ENCODE results near the gene PRSS38. TPM values are rescaled to one million over a fixed set of nuclear protein-coding genes. Genes with fewer than 3 reads are reported as not detected.

PRSS38 gene
- total and polyA plus RNA-seq, 10 of the 15 experiments (the other 5 are each of a cell fraction or from before 2014, with no cell fraction given), result not detected

GRCh38 chr1:227773558-227773957 is 41.9 kb upstream of the PRSS38 start:
- H3K4me2 ChIP-seq (ENCODE audit: control insufficient read depth, insufficient read depth), result no peak overlapping the region
- no peaks in the 10 kb centered on the region for H3K9me3 ChIP-seq (replicated peaks; ENCODE audit: control insufficient read depth, insufficient read depth, low read length)
- ChIA-PET POLR2A (no interaction called here), SMC1A (ENCODE audit: uncharacterized antibody, unreplicated experiment) (no interaction called here), CTCF (no interaction called here), RAD21 (ENCODE audit: unreplicated experiment) (no interaction called here)
- no peak overlapping the region for H3K4me3 ChIP-seq
- no peak overlapping the region for H3K27ac ChIP-seq (ENCODE audit: control insufficient read depth, insufficient read depth)
- H3K79me2 ChIP-seq (ENCODE audit: control insufficient read depth, insufficient read depth, low read length), result no peaks in the 10 kb centered on the region
- peaks cover 9% of the 10 kb centered on the region in 2 experiments for H3K36me3 ChIP-seq (ENCODE audit: control insufficient read depth in 2 of 2, insufficient read depth in 2 of 2, low read length in 1 of 2)
- H2AFZ ChIP-seq (ENCODE audit: control insufficient read depth, low read depth, low read length), result no peak overlapping the region
- 87% methylated on average over 15 of the region's 15 CpGs for WGBS (ENCODE audit: insufficient coverage, insufficient replicate concordance, low lambda C conversion rate, missing lambda C conversion rate)
- FAIRE-seq (no peak), ATAC-seq (no peak), DNase-seq (ENCODE audit: low read depth, low spot score) (no peak)
- no peaks in the 10 kb centered on the region for H3K27me3 ChIP-seq (replicated peaks in 1 of 2; ENCODE audit: control insufficient read depth in 2 of 2, insufficient read depth in 2 of 2, low read length in 1 of 2)
- in situ Hi-C loops (cut with MboI), result no loop called here
- H3K4me1 ChIP-seq (ENCODE audit: control insufficient read depth, insufficient read depth, low read length), result no peaks in the 10 kb centered on the region
- H3K9ac ChIP-seq (ENCODE audit: control insufficient read depth, insufficient read depth, low read length), result no peak overlapping the region
- BruUV-seq (replicated peaks), result no TSS peak
- no peaks in the 10 kb centered on the region for H4K20me1 ChIP-seq (ENCODE audit: control insufficient read depth, insufficient read depth)
- no peak for TF ChIP-seq MAX (IDR thresholded peaks at IDR 0.05; ENCODE audit: low read depth, low read length)
- no peak for TF ChIP-seq CTCF (IDR thresholded peaks at IDR 0.05 in 2 of 3, conservative IDR thresholded peaks at IDR 0.05 in 1 of 3; ENCODE audit: control insufficient read depth in 2 of 3, extremely low read depth in 1 of 3, insufficient read depth in 1 of 3, low read depth in 3 of 3, low read length in 3 of 3)
- TF ChIP-seq CHD4 (IDR thresholded peaks at IDR 0.05), result no peak
- no peak for TF ChIP-seq BCL3 (IDR thresholded peaks at IDR 0.05; ENCODE audit: borderline replicate concordance, insufficient read depth, low read depth, low read length, poor library complexity, severe bottlenecking)
- TF ChIP-seq, protein P1, sequence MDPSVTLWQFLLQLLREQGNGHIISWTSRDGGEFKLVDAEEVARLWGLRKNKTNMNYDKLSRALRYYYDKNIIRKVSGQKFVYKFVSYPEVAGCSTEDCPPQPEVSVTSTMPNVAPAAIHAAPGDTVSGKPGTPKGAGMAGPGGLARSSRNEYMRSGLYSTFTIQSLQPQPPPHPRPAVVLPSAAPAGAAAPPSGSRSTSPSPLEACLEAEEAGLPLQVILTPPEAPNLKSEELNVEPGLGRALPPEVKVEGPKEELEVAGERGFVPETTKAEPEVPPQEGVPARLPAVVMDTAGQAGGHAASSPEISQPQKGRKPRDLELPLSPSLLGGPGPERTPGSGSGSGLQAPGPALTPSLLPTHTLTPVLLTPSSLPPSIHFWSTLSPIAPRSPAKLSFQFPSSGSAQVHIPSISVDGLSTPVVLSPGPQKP (IDR thresholded peaks at IDR 0.05; ENCODE audit: low read depth, low read length), result no peak
- no peak for TF ChIP-seq JUND (IDR thresholded peaks at IDR 0.05; ENCODE audit: low read depth, low read length)
- TF ChIP-seq HDGF (IDR thresholded peaks at IDR 0.05), result no peak
- TF ChIP-seq JUNB (IDR thresholded peaks at IDR 0.05), result no peak
- TF ChIP-seq SUPT20H (IDR thresholded peaks at IDR 0.05; ENCODE audit: borderline replicate concordance, control insufficient read depth, low read depth, low read length), result no peak
- TF ChIP-seq MLLT1 (IDR thresholded peaks at IDR 0.05), result no peak
- no peak for TF ChIP-seq NRF1 (conservative IDR thresholded peaks at IDR 0.05; ENCODE audit: low read depth, low read length)
- TF ChIP-seq ZSCAN29 (IDR thresholded peaks at IDR 0.05), result no peak
- TF ChIP-seq, protein P2, sequence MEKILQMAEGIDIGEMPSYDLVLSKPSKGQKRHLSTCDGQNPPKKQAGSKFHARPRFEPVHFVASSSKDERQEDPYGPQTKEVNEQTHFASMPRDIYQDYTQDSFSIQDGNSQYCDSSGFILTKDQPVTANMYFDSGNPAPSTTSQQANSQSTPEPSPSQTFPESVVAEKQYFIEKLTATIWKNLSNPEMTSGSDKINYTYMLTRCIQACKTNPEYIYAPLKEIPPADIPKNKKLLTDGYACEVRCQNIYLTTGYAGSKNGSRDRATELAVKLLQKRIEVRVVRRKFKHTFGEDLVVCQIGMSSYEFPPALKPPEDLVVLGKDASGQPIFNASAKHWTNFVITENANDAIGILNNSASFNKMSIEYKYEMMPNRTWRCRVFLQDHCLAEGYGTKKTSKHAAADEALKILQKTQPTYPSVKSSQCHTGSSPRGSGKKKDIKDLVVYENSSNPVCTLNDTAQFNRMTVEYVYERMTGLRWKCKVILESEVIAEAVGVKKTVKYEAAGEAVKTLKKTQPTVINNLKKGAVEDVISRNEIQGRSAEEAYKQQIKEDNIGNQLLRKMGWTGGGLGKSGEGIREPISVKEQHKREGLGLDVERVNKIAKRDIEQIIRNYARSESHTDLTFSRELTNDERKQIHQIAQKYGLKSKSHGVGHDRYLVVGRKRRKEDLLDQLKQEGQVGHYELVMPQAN (conservative IDR thresholded peaks at IDR 0.05), result no peak
- no peak for TF ChIP-seq EP300 (IDR thresholded peaks at IDR 0.05; ENCODE audit: borderline replicate concordance in 1 of 2, control insufficient read depth in 1 of 2, low read depth in 2 of 2, low read length in 2 of 2)
- intact Hi-C loops (cut with micrococcal nuclease; ENCODE audit: unreplicated experiment), result no loop called here

Data from GM12878 (cell line).